GM18511 (cell line): ENCODE measurements around the gene HS3ST5.
"Not testable (repeated sequence)": the region's sequence is repeated elsewhere in the genome, so short reads cannot be mapped to it uniquely, and the experiment has no call there.

ENCODE experiments used
- ATAC-seq: cut with Tn5 transposase; IDR thresholded peaks from one replicate; pipeline ENCODE4 v1.9.1; 2021; ENCODE audit warnings: mild to moderate bottlenecking, moderate library complexity; ENCODE audit not compliant: unreplicated experiment

Gene HS3ST5

GRCh38 chr6:114061741-114062140 lies 281.1 kb downstream of the HS3ST5 start:
- no peak for ATAC-seq

- no peak for ATAC-seq
Observed at GRCh38 chr6:114061116-114061515, 281.7 kb downstream of the HS3ST5 start.

GRCh38 chr6:114058435-114058834 lies 284.4 kb downstream of the HS3ST5 start:
- no peak for ATAC-seq

- ATAC-seq: no peak
Observed at GRCh38 chr6:114055763-114056162, 287.1 kb downstream of the HS3ST5 start.

GRCh38 chr6:114055349-114055748 lies 287.5 kb downstream of the HS3ST5 start:
- ATAC-seq: no peak

GRCh38 chr6:114053791-114054190 lies 289.0 kb downstream of the HS3ST5 start:
- ATAC-seq: no peak

- no peak for ATAC-seq
Observed at GRCh38 chr6:114052141-114052540, 290.7 kb downstream of the HS3ST5 start.

GRCh38 chr6:114051031-114051430 lies 291.8 kb downstream of the HS3ST5 start:
- no peak for ATAC-seq

- ATAC-seq: no peak
Observed at GRCh38 chr6:114049367-114049966, 293.4 kb downstream of the HS3ST5 start.

GRCh38 chr6:114044566-114044965 lies 298.3 kb downstream of the HS3ST5 start:
- not testable (repeated sequence) for ATAC-seq

- ATAC-seq: no peak
Observed at GRCh38 chr6:114042267-114043016, 300.4 kb downstream of the HS3ST5 start.

GRCh38 chr6:114040871-114041270 lies 302.0 kb downstream of the HS3ST5 start:
- ATAC-seq: no peak

GRCh38 chr6:114039841-114040240 lies 303.0 kb downstream of the HS3ST5 start:
- ATAC-seq: no peak

- ATAC-seq: no peak
Observed at GRCh38 chr6:114033606-114034005, 309.2 kb downstream of the HS3ST5 start.

GRCh38 chr6:114032721-114033120 lies 310.1 kb downstream of the HS3ST5 start:
- no peak for ATAC-seq

- ATAC-seq: no peak
Observed at GRCh38 chr6:114030767-114031166, 312.1 kb downstream of the HS3ST5 start.

- ATAC-seq: no peak
Observed at GRCh38 chr6:114024746-114025145, 318.1 kb downstream of the HS3ST5 start.

- no peak for ATAC-seq
Observed at GRCh38 chr6:114020196-114020595, 322.6 kb downstream of the HS3ST5 start.

- not testable (repeated sequence) for ATAC-seq
Observed at GRCh38 chr6:114017146-114017545, 325.7 kb downstream of the HS3ST5 start.

GRCh38 chr6:114014106-114014505 lies 328.7 kb downstream of the HS3ST5 start:
- not testable (repeated sequence) for ATAC-seq

- not testable (repeated sequence) for ATAC-seq
Observed at GRCh38 chr6:114011486-114011885, 331.3 kb downstream of the HS3ST5 start.

GRCh38 chr6:114010540-114010939 lies 332.3 kb downstream of the HS3ST5 start:
- no peak for ATAC-seq
